Adrenal gland (tissue), 12 donors: ENCODE data around the gene PLG. TPM values are rescaled to one million over a fixed set of nuclear protein-coding genes. Genes with fewer than 3 reads are reported as not detected.
A peak's percentile ranks its signal among the peaks of the same experiment; 100 is the strongest.
"Not testable (repeated sequence)": the region's sequence is repeated elsewhere in the genome, so short reads cannot be mapped to it uniquely, and the experiment has no call there.

Experiments used
- DNase-seq, 7 donors: peaks; one replicate each; pipeline ENCODE4 v3.0.0-alpha.2; 2019 to 2020
- H3K27ac ChIP-seq, 5 donors: fragments of 200-600 bp; sonication (generic) in 4 of 5; 1 replicate in 3 of 5; 2 replicates in 2 of 5; pipeline versions ENCODE4 v1.5.1 to v1.8.0; 2016 to 2020; ENCODE audit warnings: mild to moderate bottlenecking in 1 of 5
- H3K27me3 ChIP-seq: fragments of 200-600 bp; 2 replicates; pipeline ENCODE4 v1.8.0; 2021
- H3K36me3 ChIP-seq, 2 donors: fragments of 200-600 bp; replicated peaks in 1 of 2; 1 replicate in 1 of 2; 2 replicates in 1 of 2; pipeline versions ENCODE4 v1.5.1 to v1.8.0; 2018 to 2022
- H3K4me1 ChIP-seq, 2 donors: fragments of 200-600 bp; replicated peaks in 1 of 2; 1 replicate in 1 of 2; 2 replicates in 1 of 2; pipeline versions ENCODE4 v1.5.1 to v1.8.0; 2018 to 2021
- H3K4me3 ChIP-seq, 4 donors: fragments of 200-600 bp; sonication (generic) in 3 of 4; one replicate each; pipeline ENCODE4 v1.5.1; 2016 to 2018
- H3K9me3 ChIP-seq, 3 donors: fragments of 200-600 bp; sonication (generic) in 1 of 3; replicated peaks in 1 of 3; 1 replicate in 2 of 3; 2 replicates in 1 of 3; pipeline versions ENCODE4 v1.5.1 to v1.8.0; 2016 to 2021
- POLR2A ChIP-seq, 2 donors: fragments of 450-650 bp; IDR thresholded peaks; one replicate each; pipeline ENCODE4 v1.6.1; 2017; ENCODE audit warnings: antibody characterized with exemption in 2 of 2, mild to moderate bottlenecking in 2 of 2, moderate library complexity in 1 of 2
- WGBS, 4 donors: extraction: QIAGEN DNeasy Blood & Tissue Kit in 2 of 4; methylation state at CpG; one replicate each; pipeline versions ENCODE4 v1.1.5 to v1.1.7; 2013 to 2017; 5-methylcytosine and 5-hydroxymethylcytosine counted together
- intact Hi-C, 2 donors: fragments of 100-400 bp; cut with DNase I; formaldehyde crosslinking; loops; one replicate each; pipeline versions ENCODE4 v1.14.1 to v1.15.0; 2022 to 2023
- polyA plus RNA-seq, 3 donors: library from polyadenylated mRNA; stranded (reverse); fragments of 200-250 nt in 2 of 3; fragments of 350-450 nt in 1 of 3; fragmentation: Illumina TruSeq in 1 of 3; extraction: RNeasy Lipid Tissue Mini Kit (QIAGEN cat#74804) in 1 of 3; gene quantifications; one replicate each; pipeline ENCODE4 v1.2.3, GENCODE V29; 2013 to 2014
- total RNA-seq, 9 donors: library from RNA; depleted of rRNA in 4 of 9; stranded (reverse); fragments of >200 nt in 4 of 9; fragments of 120-200 nt in 1 of 9; fragmentation: NEBNext Ultra II Directional in 1 of 9; extraction: Animal tissue kit (Norgen Biotek cat#: 25700) in 1 of 9; gene quantifications; one replicate each; pipeline versions ENCODE4 v1.1.0 to v1.2.4, GENCODE V29; 2013 to 2023
- TF ChIP-seq, protein P1 (sequence below), 6 experiments: fragments of 450-650 bp in 4 of 6; fragments of 200-600 bp in 2 of 6; sonication (generic) in 1 of 6; IDR thresholded peaks; 1 replicate in 5 of 6; 2 replicates in 1 of 6; pipeline versions ENCODE4 v1.5.1 to v1.8.0; 2016 to 2021; ENCODE audit warnings: antibody characterized with exemption in 6 of 6, mild to moderate bottlenecking in 2 of 6, moderate library complexity in 1 of 6
- donor health status: healthy with polysubstance abuse.
- donor health status: Bipolar disorder and iron deficiency.
- donor health status: DM: yes; HTN: yes; CAD: no.
- donor health status: DM: no; HTN: no; CAD: no.
- donor health status: DM: no; HTN: no; CAD: no.
- donor health status: DM: yes; HTN: yes; CAD: no.

Gene PLG
- total and polyA plus RNA-seq, 12 donors: 0.72 to 1.1 (median 0.80) TPM; not detected in 8

GRCh38 chr6:160678744-160679401, 23.2 kb upstream of the PLG start:
- Histone ChIP-seq H3K36me3 (no peaks in the 10 kb centered on the region), H3K4me3 (peak overlapping the region in 1 of 4 donors; percentile 23), H3K4me1 (no peaks in the 10 kb centered on the region), H3K27me3 (no peaks in the 10 kb centered on the region), H3K9me3 (no peaks in the 10 kb centered on the region), H3K27ac (no peak overlapping the region)
- no peak for DNase-seq
- intact Hi-C loops: no loop called here
- WGBS, 4 donors: 16 to 61% (median 23%) methylated on average over 8 to 42 of the region's 42 CpGs
- TF ChIP-seq, protein P1, sequence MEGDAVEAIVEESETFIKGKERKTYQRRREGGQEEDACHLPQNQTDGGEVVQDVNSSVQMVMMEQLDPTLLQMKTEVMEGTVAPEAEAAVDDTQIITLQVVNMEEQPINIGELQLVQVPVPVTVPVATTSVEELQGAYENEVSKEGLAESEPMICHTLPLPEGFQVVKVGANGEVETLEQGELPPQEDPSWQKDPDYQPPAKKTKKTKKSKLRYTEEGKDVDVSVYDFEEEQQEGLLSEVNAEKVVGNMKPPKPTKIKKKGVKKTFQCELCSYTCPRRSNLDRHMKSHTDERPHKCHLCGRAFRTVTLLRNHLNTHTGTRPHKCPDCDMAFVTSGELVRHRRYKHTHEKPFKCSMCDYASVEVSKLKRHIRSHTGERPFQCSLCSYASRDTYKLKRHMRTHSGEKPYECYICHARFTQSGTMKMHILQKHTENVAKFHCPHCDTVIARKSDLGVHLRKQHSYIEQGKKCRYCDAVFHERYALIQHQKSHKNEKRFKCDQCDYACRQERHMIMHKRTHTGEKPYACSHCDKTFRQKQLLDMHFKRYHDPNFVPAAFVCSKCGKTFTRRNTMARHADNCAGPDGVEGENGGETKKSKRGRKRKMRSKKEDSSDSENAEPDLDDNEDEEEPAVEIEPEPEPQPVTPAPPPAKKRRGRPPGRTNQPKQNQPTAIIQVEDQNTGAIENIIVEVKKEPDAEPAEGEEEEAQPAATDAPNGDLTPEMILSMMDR (IDR thresholded peaks at IDR 0.05): no peak
- no peak for TF ChIP-seq POLR2A (IDR thresholded peaks at IDR 0.05)

- TF ChIP-seq, protein P1 (IDR thresholded peaks at IDR 0.05): peak in 4 of 6 experiments; percentile 7 to 34 (median 21)
- TF ChIP-seq POLR2A (IDR thresholded peaks at IDR 0.05): no peak
Measured at GRCh38 chr6:160679402-160679769, 22.7 kb upstream of the PLG start.

GRCh38 chr6:160685101-160685761, 16.8 kb upstream of the PLG start:
- H3K4me3 ChIP-seq, H3K9me3 ChIP-seq, DNase-seq, H3K27me3 ChIP-seq, H3K27ac ChIP-seq, intact Hi-C loops, H3K4me1 ChIP-seq, H3K36me3 ChIP-seq: not testable (repeated sequence)
- 89 to 92% (median 90%) methylated on average over 25 to 27 of the region's 32 CpGs for WGBS, 4 donors

More at GRCh38 chr6:160679402-160679769, 22.7 kb upstream of the PLG start:
- WGBS, 4 donors: 4 to 12% (median 5%) methylated on average over 11 to 14 of the region's 14 CpGs
- no peak overlapping the region for H3K27ac ChIP-seq
- H3K36me3 ChIP-seq: no peaks in the 10 kb centered on the region
- no peaks in the 10 kb centered on the region for H3K9me3 ChIP-seq
- no peaks in the 10 kb centered on the region for H3K4me1 ChIP-seq
- H3K27me3 ChIP-seq: no peaks in the 10 kb centered on the region
- peak overlapping the region in 1 of 4 donors; percentile 23 for H3K4me3 ChIP-seq
- DNase-seq: peak in 6 of 7 donors; percentile 21 to 38 (median 37)
- intact Hi-C loops: no loop called here

GRCh38 chr6:160685762-160686450, 16.1 kb upstream of the PLG start:
- WGBS, 4 donors: 75 to 84% (median 79%) methylated on average over 4 to 5 of the region's 5 CpGs
- H3K4me1 ChIP-seq: no peaks in the 10 kb centered on the region
- H3K27me3 ChIP-seq: peaks cover 4% of the 10 kb centered on the region
- DNase-seq: no peak
- TF ChIP-seq, protein P1 (IDR thresholded peaks at IDR 0.05): no peak
- TF ChIP-seq POLR2A (IDR thresholded peaks at IDR 0.05): no peak
- no peaks in the 10 kb centered on the region for H3K9me3 ChIP-seq
- intact Hi-C loops: no loop called here
- H3K4me3 ChIP-seq: no peak overlapping the region
- no peak overlapping the region for H3K27ac ChIP-seq
- no peaks in the 10 kb centered on the region for H3K36me3 ChIP-seq
